NCI-H69 (cell line): ENCODE measurements around the gene PLCH2.

Source experiments
- DNase-seq: peaks from one replicate; lab custom pipeline; 2025; lab: John Stamatoyannopoulos, UW

PLCH2 gene

DNA sequence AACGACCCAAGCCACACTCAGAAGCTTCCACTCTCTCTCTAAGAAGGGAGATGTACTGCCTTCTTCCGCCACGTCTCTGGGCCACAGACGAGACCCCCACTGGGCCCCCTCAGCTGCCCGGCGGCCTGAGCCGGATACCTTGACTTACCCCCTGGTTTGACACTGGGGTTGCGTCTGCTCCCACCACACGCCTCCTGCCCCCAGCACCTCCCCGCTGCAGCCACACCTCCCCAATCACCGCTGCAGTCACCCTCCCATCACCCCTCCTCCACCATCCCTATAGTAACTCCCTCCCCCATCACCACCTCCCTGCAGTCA, 39.6 kb downstream of the PLCH2 start:
- DNase-seq: no peak

DNA sequence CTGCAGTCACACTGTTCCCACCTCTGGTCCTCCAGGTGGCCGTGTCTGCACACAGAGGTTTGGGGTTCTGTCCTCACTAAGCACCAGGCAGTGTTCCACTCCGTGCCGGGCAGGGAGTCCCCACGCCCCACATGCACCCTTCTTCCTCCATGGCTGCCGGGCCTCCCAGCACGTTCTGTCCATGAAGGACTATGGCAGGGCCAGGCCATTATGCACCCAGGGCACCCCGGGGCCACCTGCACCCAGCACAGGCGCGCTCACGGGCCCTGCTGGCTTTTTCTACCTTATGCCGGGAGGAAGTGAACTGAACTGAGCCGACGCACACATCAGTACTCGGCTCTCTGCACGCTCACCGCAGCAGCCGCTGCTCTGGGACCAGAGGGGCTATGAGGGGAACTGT, 40.0 kb downstream of the PLCH2 start:
- DNase-seq: no peak

DNA sequence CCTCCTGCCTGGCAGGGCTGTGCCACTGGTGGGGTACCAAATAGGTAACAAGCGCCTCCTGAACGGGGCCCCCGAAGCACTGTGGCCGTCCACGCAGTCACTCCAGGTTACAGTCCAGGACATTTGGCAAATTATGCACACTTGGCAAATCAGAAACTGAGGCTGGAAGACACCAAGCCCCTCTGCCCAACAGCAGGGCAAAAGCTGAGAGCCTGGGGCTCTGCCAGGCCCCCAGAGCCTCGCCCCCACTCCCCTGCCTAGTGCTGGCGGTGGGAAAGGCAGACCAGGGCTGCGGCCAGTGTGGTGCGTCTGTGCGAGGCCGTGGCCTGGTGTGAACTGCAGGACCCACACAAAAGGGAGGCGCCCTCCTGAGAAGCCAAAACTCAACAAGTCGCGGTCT, 40.9 kb downstream of the PLCH2 start:
- DNase-seq: no peak

DNA sequence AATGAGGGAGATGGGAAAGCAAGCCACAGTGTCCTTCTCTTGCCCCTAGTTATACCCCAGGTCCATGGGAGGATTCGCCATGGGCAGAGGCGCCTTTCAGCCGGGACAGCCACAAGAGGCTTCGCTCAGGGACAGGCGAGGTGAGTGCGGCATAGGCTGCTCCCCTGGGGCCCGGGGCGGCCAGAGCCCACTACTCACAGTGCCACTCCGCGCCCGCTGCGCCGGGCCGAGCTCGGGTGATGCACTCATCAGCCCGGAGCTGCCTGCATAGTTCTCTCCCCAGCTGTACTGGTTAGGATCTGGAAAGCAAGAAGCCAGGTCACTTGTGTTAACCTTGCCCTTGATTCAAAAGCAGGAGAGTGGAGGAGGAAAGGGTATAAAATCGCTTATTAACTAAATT, 41.9 kb downstream of the PLCH2 start:
- no peak for DNase-seq

DNA sequence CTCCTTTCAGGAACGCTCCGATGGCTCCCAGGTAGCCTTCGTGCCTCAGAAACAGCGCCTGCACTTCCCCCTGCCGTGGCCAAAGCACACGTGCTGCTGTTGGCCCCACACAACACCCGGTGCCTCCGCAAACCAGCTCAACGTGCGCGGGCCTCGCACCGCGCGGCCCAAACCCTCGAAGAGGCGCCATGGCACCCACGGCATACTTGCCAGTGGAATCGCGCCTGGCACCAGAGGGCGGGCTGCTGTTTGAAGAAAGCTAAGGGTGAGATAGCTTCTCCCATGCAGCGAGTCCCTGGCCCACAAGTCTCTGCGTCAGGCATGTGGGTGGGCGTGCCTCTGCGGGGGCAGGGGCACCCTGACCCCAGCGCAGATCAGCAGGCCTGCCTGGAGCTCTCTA, 42.4 kb downstream of the PLCH2 start:
- no peak for DNase-seq

DNA sequence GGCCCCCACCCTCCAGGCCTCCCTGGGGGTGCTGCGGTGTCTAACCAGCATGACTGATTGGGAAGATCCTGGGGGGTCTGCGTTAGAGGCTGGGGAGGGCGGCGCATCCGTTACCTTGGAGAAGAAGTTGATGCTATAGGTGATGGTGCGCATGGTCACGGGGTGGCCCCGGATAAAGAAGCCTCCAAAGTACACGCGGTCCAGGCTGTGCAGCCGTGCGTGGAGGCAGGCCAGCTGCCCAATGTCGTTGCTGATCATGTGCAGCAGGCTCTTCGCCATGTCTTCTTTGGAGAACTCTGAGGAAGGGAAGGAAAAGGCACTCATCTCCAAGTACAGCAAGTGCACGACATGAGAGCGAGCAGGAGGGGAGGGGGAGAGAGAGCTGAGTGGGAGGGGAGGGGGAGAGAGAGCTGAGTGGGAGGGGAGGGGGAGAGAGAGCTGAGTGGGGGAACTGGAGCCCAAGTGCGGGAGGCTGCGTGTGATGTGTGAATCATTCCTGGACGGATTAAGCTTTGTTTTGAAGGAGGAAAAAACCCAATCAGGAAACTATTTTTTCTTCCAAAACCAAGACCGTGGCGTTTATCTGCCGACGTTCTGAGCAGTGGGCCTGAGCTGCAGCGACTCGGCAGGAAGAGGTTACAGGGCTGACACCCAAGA, 43.1 kb downstream of the PLCH2 start:
- DNase-seq: no peak

DNA sequence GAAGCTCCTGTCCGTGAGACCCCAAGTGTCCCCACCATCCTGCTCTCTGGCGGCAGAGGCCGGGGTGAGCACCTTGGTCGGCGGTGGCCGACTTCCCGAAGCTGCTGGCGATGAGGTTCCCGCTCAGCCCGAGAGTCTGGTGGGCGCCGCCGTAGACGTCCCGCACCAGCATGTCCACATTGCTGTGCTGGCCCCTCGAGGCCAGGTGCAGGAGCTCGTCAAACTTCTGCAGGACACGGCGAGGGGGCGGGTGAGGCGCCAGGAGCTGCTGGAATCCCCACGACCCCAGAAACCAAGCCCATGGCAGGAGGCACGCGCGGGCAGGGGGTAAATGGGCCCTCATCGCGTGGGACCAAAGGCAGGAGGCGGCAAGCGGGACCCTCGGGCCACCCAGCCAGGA, 43.6 kb downstream of the PLCH2 start:
- no peak for DNase-seq

DNA sequence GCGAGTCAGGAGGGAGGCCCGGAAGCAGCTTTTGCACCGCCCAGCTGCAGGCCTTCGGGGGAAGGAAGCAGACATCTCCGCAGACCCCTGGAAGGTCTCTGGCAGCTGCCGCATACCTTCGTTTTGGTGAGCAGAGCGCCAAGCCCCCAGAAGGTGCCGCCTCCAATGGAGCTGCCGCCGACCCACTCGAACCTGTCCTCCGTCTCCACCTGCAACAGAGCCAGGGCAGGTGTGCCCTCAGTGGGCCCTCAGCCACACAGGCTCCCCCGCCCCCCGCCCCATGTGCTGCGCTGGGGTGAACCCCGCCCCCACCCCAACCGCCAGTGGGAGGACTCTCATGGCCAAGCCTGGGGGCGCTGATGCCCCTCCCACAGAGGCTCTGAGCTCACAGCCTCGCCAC, 44.1 kb downstream of the PLCH2 start:
- DNase-seq: no peak

DNA sequence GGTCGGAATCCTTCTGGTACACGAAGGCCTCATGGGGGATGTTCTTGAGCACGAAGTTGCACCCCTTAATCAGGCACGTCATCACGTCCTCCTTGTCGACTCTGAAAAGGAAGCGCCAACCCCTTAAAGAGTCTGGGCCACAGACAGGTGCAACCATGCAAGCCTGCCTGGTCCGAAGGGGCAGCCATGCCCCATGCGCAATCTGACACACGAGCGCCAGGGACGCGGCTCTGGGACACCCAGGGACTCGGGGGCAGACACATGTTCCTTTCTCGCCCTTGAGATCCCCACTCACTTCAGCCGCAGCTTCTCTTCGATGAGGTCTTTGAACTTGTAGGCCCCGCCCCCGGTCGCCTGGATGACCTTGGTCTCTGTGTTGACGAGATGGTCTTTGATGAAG, 44.7 kb downstream of the PLCH2 start:
- DNase-seq: no peak

DNA sequence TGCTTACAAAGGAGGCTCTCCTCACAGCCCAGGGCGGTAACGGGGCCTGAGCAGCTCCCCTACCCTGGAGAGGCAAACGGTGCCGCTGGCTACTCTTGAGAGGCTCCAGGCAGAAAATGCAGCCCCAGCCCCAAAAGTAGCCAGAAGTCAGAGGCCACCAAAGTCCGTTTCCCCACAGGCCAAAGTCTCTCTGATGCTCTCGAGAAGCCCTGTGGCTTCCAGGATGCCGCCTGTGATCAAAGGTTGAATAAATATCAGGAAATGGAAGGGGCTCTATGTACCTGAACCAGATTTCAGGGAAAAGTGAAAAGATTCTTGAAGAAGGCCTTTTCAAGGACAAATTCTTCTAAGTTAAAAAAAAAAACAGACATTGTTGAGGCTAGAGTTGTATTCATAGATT, 46.1 kb downstream of the PLCH2 start:
- DNase-seq: no peak

DNA sequence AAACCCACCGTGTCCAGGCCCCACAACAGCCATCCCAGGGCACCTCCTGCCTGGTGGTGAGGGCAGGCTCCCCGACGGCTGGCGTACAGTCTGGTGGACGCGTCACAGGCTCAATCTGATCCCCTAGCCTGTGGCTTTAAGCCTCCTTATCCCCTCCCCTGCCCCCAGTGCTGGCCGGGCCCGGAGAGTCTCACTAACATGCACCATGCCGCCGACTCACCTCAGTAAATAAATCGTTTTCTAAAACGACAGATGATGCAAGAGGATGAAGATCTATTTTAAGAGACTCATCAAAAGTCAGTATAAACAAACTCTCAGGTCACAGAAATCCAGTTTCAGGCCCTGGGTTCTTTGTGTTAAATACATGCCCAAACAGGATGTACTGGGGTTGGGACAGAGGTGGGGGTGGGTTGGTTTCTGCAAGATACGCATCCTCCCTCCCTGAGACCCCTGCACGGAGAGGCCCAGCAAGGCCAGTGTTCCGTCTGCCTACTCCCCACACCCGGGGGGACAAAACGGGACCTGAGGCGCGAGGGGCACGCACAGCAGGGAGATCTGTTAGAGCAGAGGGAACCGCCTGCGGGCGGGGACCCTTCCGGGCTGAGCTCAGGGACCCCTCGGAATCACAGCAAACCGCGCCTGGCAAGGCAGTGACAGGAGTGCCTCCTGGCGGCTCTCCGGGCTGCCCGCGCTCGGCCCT, 47.3 kb downstream of the PLCH2 start:
- no peak for DNase-seq

DNA sequence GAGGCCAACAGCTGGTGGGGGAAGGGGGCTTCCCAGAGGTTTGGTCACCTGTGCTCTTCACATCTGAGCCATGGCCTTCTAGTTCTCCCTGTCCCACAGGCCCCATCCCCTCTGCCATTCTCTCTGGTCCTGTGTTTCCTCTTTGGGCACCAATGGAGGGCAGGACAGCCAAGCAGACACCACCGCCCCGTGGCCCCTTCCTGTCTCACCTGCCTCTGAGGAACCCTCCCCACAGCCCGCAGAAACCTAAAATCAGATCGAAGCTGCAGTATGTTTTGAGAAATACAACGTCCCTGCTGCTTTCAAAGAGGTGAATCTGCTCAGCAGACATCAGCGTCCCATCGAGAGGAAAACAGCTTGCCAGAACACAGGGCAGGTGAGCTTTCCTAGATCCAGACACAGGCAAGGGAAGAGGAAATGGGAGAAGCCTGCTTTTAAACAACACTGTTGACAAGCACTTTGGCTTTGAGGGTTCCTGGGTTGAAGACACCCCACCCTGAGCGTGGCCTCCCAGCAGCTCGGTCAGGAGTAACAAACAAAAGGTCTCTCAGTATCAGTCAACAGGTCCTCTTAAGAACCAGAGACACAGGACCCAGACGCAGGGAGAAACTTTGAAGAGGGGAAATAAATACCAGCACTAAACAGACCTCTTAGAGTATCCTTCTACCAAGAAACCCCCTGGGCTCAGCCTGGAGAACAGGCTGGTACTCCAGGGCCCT, 48.0 kb downstream of the PLCH2 start:
- DNase-seq: no peak

DNA sequence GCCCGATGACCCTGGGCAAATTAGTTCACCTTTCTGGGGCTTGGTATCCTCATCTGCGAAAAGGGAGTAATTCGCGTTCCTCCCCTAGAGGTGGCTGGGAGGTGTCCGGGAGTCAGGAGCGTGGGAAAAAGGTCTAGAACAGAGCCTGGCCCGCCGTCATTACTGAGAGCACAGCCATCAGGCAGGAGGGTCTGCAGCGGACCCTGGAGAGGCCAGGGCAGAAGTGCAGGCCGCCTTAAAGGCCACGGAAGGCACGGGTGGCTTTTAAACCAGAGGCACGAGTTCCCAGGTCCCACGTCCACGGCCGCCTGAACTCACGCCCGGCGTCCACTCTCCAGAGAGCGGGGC, 49.5 kb downstream of the PLCH2 start:
- DNase-seq: no peak

DNA sequence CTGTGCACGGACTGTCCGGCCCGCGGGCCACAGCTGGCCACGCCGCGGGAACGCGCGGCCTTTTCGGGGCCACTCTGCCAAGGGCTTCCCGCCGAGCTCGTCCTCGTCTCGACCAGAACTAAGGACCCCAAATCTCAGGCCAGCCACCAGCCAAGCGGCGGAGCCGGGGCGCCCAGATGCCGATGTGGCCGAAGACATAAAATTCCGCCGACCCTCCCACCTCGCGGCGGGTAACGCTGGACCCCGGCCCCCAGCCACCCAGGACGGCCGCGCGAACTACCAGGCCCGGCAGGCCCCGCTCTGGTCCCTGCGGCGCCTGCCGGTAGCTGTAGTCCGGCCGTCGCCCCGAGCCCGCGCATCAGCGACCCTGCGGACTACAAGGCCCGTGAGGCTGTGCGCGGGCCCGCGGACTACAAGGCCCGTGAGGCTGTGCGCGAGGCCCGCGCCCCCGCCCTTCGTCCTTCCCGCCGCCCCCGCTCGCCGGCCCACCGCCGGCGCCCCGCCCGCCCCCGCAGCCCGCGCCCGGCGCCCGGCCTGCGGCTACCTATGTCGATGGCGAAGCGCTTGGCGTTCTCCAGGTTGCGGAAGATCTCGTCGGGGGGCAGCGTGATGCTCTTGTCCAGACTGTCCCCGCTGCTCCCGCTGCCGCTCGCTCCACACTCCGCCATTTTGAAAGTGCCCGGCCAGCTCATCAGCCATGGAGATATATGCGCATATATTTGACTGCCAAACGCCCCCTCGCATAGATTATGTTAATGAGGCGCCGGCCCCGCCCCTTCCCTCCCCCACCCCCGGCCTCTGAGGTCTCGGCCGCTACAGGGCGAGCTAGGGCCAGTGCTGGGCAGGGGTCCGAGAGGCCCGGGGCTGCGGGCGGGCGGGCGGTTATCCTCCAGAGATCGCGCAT, 50.1 kb downstream of the PLCH2 start, which contains the start of gene PANK4:
TSS of gene PANK4 (minus strand) at position 677 of the 904 bp plus-strand sequence. CDS start at position 668, 9 bp downstream.
- DNase-seq: peak; percentile 94

DNA sequence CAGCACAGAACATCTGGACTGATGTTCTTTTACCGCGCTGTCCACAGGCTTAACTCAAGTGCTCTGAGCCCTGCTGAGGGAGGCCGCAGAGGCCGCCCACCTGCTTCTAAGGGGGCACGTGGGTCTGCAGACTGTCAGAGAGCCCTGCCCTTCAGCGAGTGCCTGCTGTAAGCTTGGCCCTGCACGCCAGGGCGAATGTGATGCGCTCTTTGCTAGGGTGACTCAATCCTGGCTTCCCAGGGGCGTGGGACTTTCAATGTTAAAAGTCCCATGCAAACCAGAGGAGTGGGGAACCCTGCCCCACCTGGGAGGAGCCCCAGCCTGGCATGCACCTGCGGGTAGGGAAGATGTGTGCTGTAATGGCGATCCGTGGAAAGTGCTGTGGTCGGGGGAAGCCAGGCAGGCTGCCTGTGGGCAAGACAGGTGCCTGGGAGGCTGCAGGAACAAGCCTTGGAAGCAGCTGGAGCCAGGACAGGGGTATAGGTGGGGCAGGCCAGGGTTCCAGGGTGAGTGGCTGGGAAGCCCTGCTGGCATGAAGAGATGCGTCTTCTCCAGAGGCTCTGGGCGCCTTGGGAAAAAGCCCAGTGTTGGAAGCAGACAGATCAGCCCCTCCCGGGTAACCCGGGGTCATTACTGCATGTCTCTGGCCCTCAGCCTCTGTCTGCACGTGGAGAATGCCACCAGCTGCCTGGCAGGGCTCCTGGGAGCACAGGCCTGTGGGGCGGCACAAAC, 50.9 kb downstream of the PLCH2 start:
- peak; percentile 60 for DNase-seq

DNA sequence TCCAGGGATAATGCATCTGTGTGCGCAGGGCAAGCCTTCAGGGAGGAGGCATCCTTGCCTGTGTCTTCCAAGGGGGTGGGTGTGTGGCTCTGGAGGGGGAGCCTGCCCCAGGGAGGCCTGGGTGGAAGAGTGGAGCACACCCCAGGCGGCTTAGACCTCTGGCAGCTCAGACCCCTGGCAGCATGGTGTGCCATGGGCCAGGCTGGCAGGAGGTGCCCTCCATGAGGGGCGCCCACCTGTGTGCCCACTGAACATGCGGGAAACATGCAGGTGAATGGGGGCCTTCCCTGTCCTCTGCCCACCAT, 51.4 kb downstream of the PLCH2 start:
- no peak for DNase-seq

DNA sequence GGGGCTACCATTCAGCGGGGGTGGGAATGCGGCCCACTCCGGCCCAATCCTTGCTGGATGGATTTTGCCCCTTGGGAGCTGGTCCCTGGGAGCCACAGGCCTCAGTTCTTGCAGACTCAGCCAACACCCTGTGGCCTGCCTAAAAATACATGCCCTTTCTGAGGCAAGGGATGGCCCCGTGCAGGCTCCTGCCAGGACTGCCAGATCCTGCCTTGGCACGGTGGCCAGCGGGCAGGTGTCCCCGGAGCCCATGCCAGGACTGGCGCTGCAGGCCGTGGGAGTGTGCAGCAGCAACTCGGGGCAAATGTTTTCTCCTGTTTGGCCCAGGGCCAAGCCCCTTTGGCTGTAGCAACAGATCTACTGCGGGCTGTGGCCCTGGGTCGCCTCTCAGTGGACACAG, 51.9 kb downstream of the PLCH2 start:
- DNase-seq: no peak

DNA sequence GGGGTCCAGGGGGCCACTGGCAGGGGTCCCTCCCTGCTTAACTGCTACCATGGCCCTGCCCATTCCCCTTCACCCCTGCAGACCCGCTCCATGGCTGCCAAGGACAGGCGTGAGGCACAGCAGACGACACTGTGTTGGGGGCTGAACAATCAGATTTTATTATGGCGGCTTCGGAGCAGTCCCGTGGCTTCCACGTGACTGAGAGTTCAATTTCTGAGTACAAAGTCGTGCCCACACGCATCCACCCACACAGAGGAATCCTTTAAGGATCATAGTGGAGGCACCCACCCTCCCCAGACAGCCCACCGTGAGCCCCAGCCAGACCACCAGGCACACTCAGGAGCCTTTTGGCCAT, 52.5 kb downstream of the PLCH2 start:
- no peak for DNase-seq

DNA sequence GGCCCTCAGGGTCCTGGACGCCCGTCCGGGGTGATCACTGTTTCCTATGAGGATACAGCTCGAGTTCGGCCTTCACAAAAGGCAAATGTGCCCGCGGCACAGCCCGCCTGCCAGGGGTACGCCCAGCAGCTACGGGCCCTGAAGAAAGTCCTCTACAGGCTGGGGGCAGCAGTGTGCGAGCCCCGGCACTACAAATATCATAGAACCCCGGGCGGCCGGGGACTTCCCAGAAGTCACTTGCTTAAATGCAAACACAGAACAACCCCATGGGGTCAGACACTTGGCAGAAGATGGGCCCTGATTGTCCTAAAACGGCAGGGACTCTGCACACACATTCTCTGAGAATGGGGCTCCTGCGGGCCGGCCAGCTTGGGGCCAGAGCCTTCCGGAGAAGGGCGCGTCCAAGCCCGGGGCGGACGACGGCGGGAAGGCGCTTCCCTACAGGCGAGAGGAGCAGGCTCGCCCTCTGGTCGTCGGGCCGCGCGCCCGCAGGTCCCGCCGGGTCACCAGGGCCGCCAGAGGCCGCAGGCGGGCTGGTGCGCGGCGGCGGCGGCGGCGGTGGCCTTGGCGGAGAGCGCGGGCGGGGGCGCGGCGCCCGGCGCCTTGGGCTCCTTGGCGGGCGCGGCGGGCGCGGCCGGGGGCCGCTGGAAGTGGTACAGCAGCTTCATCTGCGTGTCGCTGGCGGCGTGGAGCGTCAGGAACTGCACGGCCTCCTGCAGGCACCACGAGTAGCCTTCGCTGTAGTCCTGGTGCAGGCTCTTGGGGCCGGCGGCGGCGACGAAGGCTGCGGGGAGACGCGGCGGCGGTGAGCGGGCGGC, 53.1 kb downstream of the PLCH2 start:
- peak; percentile 76 for DNase-seq

DNA sequence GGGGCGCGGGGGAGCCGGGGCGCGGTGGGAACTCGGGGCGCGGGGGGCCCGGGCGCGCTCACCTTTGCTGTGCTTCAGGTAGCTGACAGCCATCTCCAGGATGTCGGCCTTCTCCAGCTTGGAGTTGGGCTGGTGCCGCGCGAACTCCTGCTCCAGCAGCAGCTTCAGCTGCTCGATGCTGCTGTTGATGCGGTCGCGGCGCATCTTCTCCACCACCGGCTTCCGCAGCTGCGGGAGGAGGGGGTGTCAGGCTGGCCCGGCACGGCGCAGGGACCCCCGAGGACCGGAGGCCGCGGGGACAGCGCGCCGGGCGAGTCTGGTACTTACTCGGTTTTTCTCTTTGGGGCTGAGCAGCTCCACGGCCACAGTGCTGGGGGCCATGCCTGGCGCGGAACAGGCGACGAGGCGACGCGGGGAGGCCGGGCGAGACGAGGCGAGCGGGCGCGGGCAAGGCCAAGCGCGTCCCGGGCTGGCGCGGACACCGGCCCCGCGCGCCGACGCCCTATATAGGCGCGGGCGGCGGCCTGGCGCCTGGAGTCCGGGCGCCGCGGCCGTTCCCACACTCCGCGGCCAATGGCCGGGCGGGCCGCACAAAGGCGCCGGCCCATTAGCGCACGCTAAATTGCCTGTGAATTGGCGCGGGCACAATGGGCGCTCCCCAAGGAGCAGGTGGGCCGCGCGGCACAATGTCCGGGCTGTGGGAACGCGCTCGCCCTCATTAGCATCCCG, 53.9 kb downstream of the PLCH2 start, which contains the start of gene HES5:
TSS of gene HES5 (minus strand) at position 480 of the 729 bp plus-strand sequence. CDS start at position 381, 99 bp downstream.
- DNase-seq: peak; percentile 90
